NCI-H345 (cell line): ENCODE measurements around the gene MMD2.
"Not testable (repeated sequence)": the region's sequence is repeated elsewhere in the genome, so short reads cannot be mapped to it uniquely, and the experiment has no call there.

Experiments
- DNase-seq: peaks from one replicate; lab custom pipeline; 2025; lab: John Stamatoyannopoulos, UW

MMD2 gene

GRCh38 chr7:4958477-4959301, at the start of gene MMD2:
Gene MMD2 (minus strand): TSS chr7:4959187. CDS start chr7:4959017, 170 bp downstream.
- DNase-seq, result peak; percentile 11

GRCh38 chr7:5005066-5005465, 46.1 kb upstream of the MMD2 start:
- DNase-seq, result no peak

- no peak for DNase-seq
These were observed 42.9 kb upstream of the MMD2 start for GRCh38 chr7:5001911-5002310.

- no peak for DNase-seq
These were observed 42.0 kb upstream of the MMD2 start for GRCh38 chr7:5001003-5001402.

- no peak for DNase-seq
These were observed 40.5 kb upstream of the MMD2 start for GRCh38 chr7:4999369-4999950.

- DNase-seq, result no peak
These were observed 39.9 kb upstream of the MMD2 start for GRCh38 chr7:4998910-4999309.

GRCh38 chr7:4998244-4998643, 39.3 kb upstream of the MMD2 start:
- DNase-seq, result no peak

GRCh38 chr7:4996696-4997222, 37.8 kb upstream of the MMD2 start:
- no peak for DNase-seq

GRCh38 chr7:4995429-4995969, 36.5 kb upstream of the MMD2 start:
- DNase-seq, result no peak

- DNase-seq, result no peak
These were observed 34.5 kb upstream of the MMD2 start for GRCh38 chr7:4993471-4993870.

- not testable (repeated sequence) for DNase-seq
These were observed 23.8 kb upstream of the MMD2 start for GRCh38 chr7:4982741-4983140.

GRCh38 chr7:4981295-4981890, 22.4 kb upstream of the MMD2 start:
- DNase-seq, result not testable (repeated sequence)

GRCh38 chr7:4975626-4976025, 16.6 kb upstream of the MMD2 start:
- not testable (repeated sequence) for DNase-seq

- DNase-seq, result peak; percentile 93
These were observed 14.8 kb upstream of the MMD2 start for GRCh38 chr7:4973728-4974198.

GRCh38 chr7:4972446-4972845, 13.5 kb upstream of the MMD2 start:
- DNase-seq, result not testable (repeated sequence)

- DNase-seq, result no peak
These were observed 6.5 kb upstream of the MMD2 start for GRCh38 chr7:4965295-4966022.

GRCh38 chr7:4964506-4964905, 5.5 kb upstream of the MMD2 start:
- no peak for DNase-seq

- no peak for DNase-seq
These were observed 4.1 kb upstream of the MMD2 start for GRCh38 chr7:4962872-4963775.

GRCh38 chr7:4960363-4960762, 1.4 kb upstream of the MMD2 start:
- no peak for DNase-seq

GRCh38 chr7:4959893-4960292, 906 bp upstream of the MMD2 start:
- no peak for DNase-seq

GRCh38 chr7:4959306-4959705, 319 bp upstream of the MMD2 start:
- DNase-seq, result no peak
